HCT116 (cell line): ENCODE data around the gene GGT5. TPM values are rescaled to one million over a fixed set of nuclear protein-coding genes. Genes with fewer than 3 reads are reported as not detected.

Experiments
- ATAC-seq: fragments of 200-7000 bp; cut with Tn5 transposase; 2 replicates; pipeline ENCODE4 v1.9.1; 2020; ENCODE audit warnings: mild to moderate bottlenecking, moderate library complexity
- BruUV-seq: library from RNA; stranded (reverse); fragments of 400-500 nt; replicated peaks from 2 replicates; lab custom pipeline; 2021; lab: Mats Ljungman, UMichigan
- CTCF ChIA-PET: fragments of 300-600 bp; sonication (Branson Sonifier 250); formaldehyde crosslinking; loops from one replicate; lab custom pipeline; 2021; ENCODE audit warnings: antibody characterized with exemption; lab: Charles Lee
- POLR2A ChIA-PET: fragments of 300-600, 350-600 bp; sonication (Branson Sonifier 250); formaldehyde crosslinking; loops from one replicate; lab custom pipeline; 2021; ENCODE audit warnings: antibody characterized with exemption; lab: Charles Lee
- RAD21 ChIA-PET, 2 experiments: fragments of 300-600 bp; sonication (Branson Sonifier 250); formaldehyde crosslinking; loops; one replicate each; lab custom pipeline; 2023; ENCODE audit warnings: low total read pairs in 2 of 2; ENCODE audit not compliant: uncharacterized antibody in 2 of 2, unreplicated experiment in 2 of 2, low non-redundant PET in 1 of 2; lab: Charles Lee
- DNase-seq: peaks from one replicate; pipeline ENCODE4 v3.0.0-alpha.2; 2010; ENCODE audit warnings: low read depth, low spot score
- H2AFZ ChIP-seq: fragments of 200-600 bp; shearing (Covaris generic), sonication (generic); 2 replicates; pipeline ENCODE4 v1.6.1; 2017; ENCODE audit warnings: low read depth, mixed run types, mixed read lengths, antibody characterized with exemption, low read length; ENCODE audit not compliant: poor library complexity, severe bottlenecking
- H3K27ac ChIP-seq: 2 replicates; pipeline ENCODE4 v1.5.1; 2012; ENCODE audit warnings: low read depth, low read length
- H3K27me3 ChIP-seq: fragments of 200-600 bp; sonication (generic); 2 replicates; pipeline ENCODE4 v1.6.1; 2016; ENCODE audit warnings: mixed run types, low read length, mixed read lengths; ENCODE audit not compliant: insufficient read depth
- H3K36me3 ChIP-seq, 2 experiments: fragments of 200-500 bp in 1 of 2; fragments of 200-600 bp in 1 of 2; sonication (Bioruptor generic) in 1 of 2; sonication (generic) in 1 of 2; 2 replicates each; pipeline versions ENCODE4 v1.5.1 to v1.6.1; 2014 to 2016; ENCODE audit warnings: low read length in 2 of 2, inconsistent platforms in 1 of 2, mixed read lengths in 1 of 2, mixed run types in 1 of 2; ENCODE audit not compliant: insufficient read depth in 2 of 2, control insufficient read depth in 1 of 2
- H3K4me1 ChIP-seq, 2 experiments: fragments of 200-600 bp in 1 of 2; sonication (generic) in 1 of 2; 2 replicates each; pipeline versions ENCODE4 v1.5.1 to v1.6.1; 2012 to 2017; ENCODE audit warnings: low read length in 2 of 2, inconsistent platforms in 1 of 2, mild to moderate bottlenecking in 1 of 2, mixed read lengths in 1 of 2, mixed run types in 1 of 2, moderate library complexity in 1 of 2; ENCODE audit not compliant: insufficient read depth in 2 of 2, control insufficient read depth in 1 of 2
- H3K4me2 ChIP-seq: fragments of 200-600 bp; sonication (generic); 2 replicates; pipeline ENCODE4 v1.6.1; 2017; ENCODE audit warnings: mixed run types, low read length, mixed read lengths
- H3K4me3 ChIP-seq, 2 experiments: fragments of 200-600 bp in 1 of 2; sonication (generic) in 1 of 2; replicated peaks in 1 of 2; 2 replicates each; pipeline ENCODE4 v1.5.1; 2011 to 2016; ENCODE audit warnings: low read length in 2 of 2, control low read depth in 1 of 2, low read depth in 1 of 2, mild to moderate bottlenecking in 1 of 2, mixed read lengths in 1 of 2, mixed run types in 1 of 2
- H3K79me2 ChIP-seq: fragments of 200-600 bp; sonication (generic); 2 replicates; pipeline ENCODE4 v1.6.1; 2017; ENCODE audit warnings: mild to moderate bottlenecking, mixed run types, low read length, moderate library complexity, mixed read lengths; ENCODE audit not compliant: insufficient read depth
- H3K9ac ChIP-seq: fragments of 200-600 bp; sonication (generic); 2 replicates; pipeline ENCODE4 v1.6.1; 2016; ENCODE audit warnings: low read length, mixed read lengths
- H3K9me2 ChIP-seq: fragments of 200-600 bp; sonication (generic), shearing (Covaris generic); 2 replicates; pipeline ENCODE4 v1.6.1; 2017; ENCODE audit warnings: mixed run types, mild to moderate bottlenecking, moderate library complexity; ENCODE audit not compliant: insufficient read depth
- H3K9me3 ChIP-seq, 2 experiments: fragments of 200-500 bp in 1 of 2; fragments of 200-600 bp in 1 of 2; sonication (Bioruptor generic) in 1 of 2; sonication (generic) in 1 of 2; 2 replicates each; pipeline ENCODE4 v1.6.1; 2014 to 2017; ENCODE audit warnings: low read length in 2 of 2, mixed read lengths in 2 of 2, inconsistent platforms in 1 of 2, low read depth in 1 of 2, mild to moderate bottlenecking in 1 of 2, mixed run types in 1 of 2, moderate library complexity in 1 of 2; ENCODE audit not compliant: control insufficient read depth in 1 of 2, insufficient read depth in 1 of 2
- H4K20me1 ChIP-seq: fragments of 200-600 bp; sonication (generic), shearing (Covaris generic); 2 replicates; pipeline ENCODE4 v1.6.1; 2017; ENCODE audit warnings: mixed run types, mild to moderate bottlenecking, moderate library complexity; ENCODE audit not compliant: insufficient read depth
- ATF3 ChIP-seq: IDR thresholded peaks from 2 replicates; pipeline ENCODE4 v1.6.1; 2012
- CEBPB ChIP-seq: IDR thresholded peaks from 2 replicates; pipeline ENCODE4 v1.6.1; 2012; ENCODE audit warnings: low read depth
- CTCF ChIP-seq, 3 experiments: fragments of 200-600 bp in 1 of 3; sonication (generic) in 1 of 3; IDR thresholded peaks in 2 of 3; conservative IDR thresholded peaks in 1 of 3; 2 replicates each; pipeline ENCODE4 v1.5.1; 2012 to 2017; ENCODE audit warnings: low read depth in 2 of 3, low read length in 2 of 3, antibody characterized with exemption in 1 of 3, borderline replicate concordance in 1 of 3, control low read depth in 1 of 3, mild to moderate bottlenecking in 1 of 3, mixed read lengths in 1 of 3, mixed run types in 1 of 3, moderate library complexity in 1 of 3; ENCODE audit not compliant: insufficient read depth in 1 of 3
- EZH2 ChIP-seq: fragments of 200-600 bp; sonication (generic); IDR thresholded peaks from 2 replicates; pipeline ENCODE4 v1.6.1; 2017; ENCODE audit warnings: antibody characterized with exemption, mixed run types
- EZH2phosphoT487 ChIP-seq: fragments of 200-600 bp; IDR thresholded peaks from 2 replicates; pipeline ENCODE4 v1.6.1; 2018; ENCODE audit warnings: antibody characterized with exemption, borderline replicate concordance
- FOSL1 ChIP-seq: IDR thresholded peaks from 2 replicates; pipeline ENCODE4 v1.6.1; 2012; ENCODE audit warnings: low read depth
- JUND ChIP-seq: IDR thresholded peaks from 2 replicates; pipeline ENCODE4 v1.6.1; 2012
- POLR2A ChIP-seq: IDR thresholded peaks from 2 replicates; pipeline ENCODE4 v1.7.0; 2011; ENCODE audit warnings: borderline replicate concordance; ENCODE audit not compliant: insufficient read depth, insufficient read length; ENCODE audit errors: extremely low read depth
- POLR2AphosphoS5 ChIP-seq: IDR thresholded peaks from 2 replicates; pipeline ENCODE4 v1.6.1; 2011; ENCODE audit warnings: mild to moderate bottlenecking, low read depth, low read length, moderate library complexity
- RAD21 ChIP-seq: IDR thresholded peaks from 2 replicates; pipeline ENCODE4 v1.6.1; 2012; ENCODE audit warnings: low read depth, mild to moderate bottlenecking
- REST ChIP-seq: IDR thresholded peaks from 2 replicates; pipeline ENCODE4 v1.6.1; 2012; ENCODE audit warnings: low read depth
- SIN3A ChIP-seq: IDR thresholded peaks from 2 replicates; pipeline ENCODE4 v1.6.1; 2012; ENCODE audit warnings: low read depth
- SRF ChIP-seq: IDR thresholded peaks from 2 replicates; pipeline ENCODE4 v1.6.1; 2012; ENCODE audit warnings: low read depth
- TCF7L2 ChIP-seq: IDR thresholded peaks from 2 replicates; pipeline ENCODE4 v1.7.0; 2011; ENCODE audit warnings: borderline replicate concordance, inconsistent platforms; ENCODE audit not compliant: insufficient read depth, insufficient read length; ENCODE audit errors: extremely low read depth
- ZBTB33 ChIP-seq: IDR thresholded peaks from 2 replicates; pipeline ENCODE4 v1.6.1; 2011; ENCODE audit warnings: mild to moderate bottlenecking, low read length, moderate library complexity; ENCODE audit not compliant: insufficient replicate concordance; ENCODE audit errors: extremely low read depth
- ZNF274 ChIP-seq: fragments of 200-500 bp; sonication (Bioruptor generic); IDR thresholded peaks from 2 replicates; pipeline ENCODE4 v1.6.1; 2014; ENCODE audit warnings: mild to moderate bottlenecking, low read depth, low read length, inconsistent platforms
- intact Hi-C: fragments of 100-400 bp; cut with micrococcal nuclease; formaldehyde crosslinking; loops from 2 replicates; pipeline ENCODE4 v1.10.0; 2022
- total RNA-seq: library from RNA; stranded (reverse); gene quantifications from one replicate; pipeline ENCODE4 v1.2.1, GENCODE V29; 2021; ENCODE audit not compliant: unreplicated experiment
- TF ChIP-seq, protein P1 (sequence below): IDR thresholded peaks from 2 replicates; pipeline ENCODE4 v1.6.1; 2012

Gene GGT5
- total RNA-seq, 1 experiment from 2014 or later: 0.57 TPM

GRCh38 chr22:24198682-24199052, 46.2 kb downstream of the GGT5 start:
- POLR2A ChIA-PET: no interaction called here

More at GRCh38 chr22:24198682-24199052, 46.2 kb downstream of the GGT5 start:
- H3K4me2 ChIP-seq: no peak overlapping the region
- H3K79me2 ChIP-seq: no peaks in the 10 kb centered on the region
- H3K27me3 ChIP-seq: no peaks in the 10 kb centered on the region
- CTCF ChIA-PET: interaction anchor here (0.9 to 1.6 kb wide), 2 partner anchors 9 to 32 kb away, joined by 3 to 9 read pairs; no protein-coding TSS in a partner anchor
- RAD21 ChIA-PET: interaction anchor here in 1 of 2 experiments (0.6 kb wide), 1 partner anchor 48 kb away, joined by 3 read pairs; no protein-coding TSS in a partner anchor
- ATAC-seq (no peak), DNase-seq (no peak)
- intact Hi-C loops: no loop called here
- no peak overlapping the region for H3K4me3 ChIP-seq
- no peaks in the 10 kb centered on the region for H3K9me3 ChIP-seq
- peak overlapping the region; percentile 48; the same call in 1 of the 2 replicates for H3K27ac ChIP-seq
- no peaks in the 10 kb centered on the region for H4K20me1 ChIP-seq
- H2AFZ ChIP-seq: no peak overlapping the region
- H3K36me3 ChIP-seq: no peaks in the 10 kb centered on the region
- no peaks in the 10 kb centered on the region for H3K9me2 ChIP-seq
- TF ChIP-seq POLR2A (no peak), POLR2AphosphoS5 (no peak), SRF (no peak), SIN3A (no peak), CEBPB (no peak), CTCF (IDR thresholded peaks at IDR 0.05 in 2 of 3, conservative IDR thresholded peaks at IDR 0.05 in 1 of 3; ENCODE audit: borderline replicate concordance in 1 of 3, insufficient read depth in 1 of 3, low read depth in 2 of 3, low read length in 2 of 3) (no peak), ZBTB33 (no peak), FOSL1 (no peak), ZNF274 (no peak), REST (no peak), EZH2 (no peak), TCF7L2 (no peak), JUND (no peak), ATF3 (no peak), EZH2phosphoT487 (no peak), RAD21 (no peak)
- TF ChIP-seq, protein P1, sequence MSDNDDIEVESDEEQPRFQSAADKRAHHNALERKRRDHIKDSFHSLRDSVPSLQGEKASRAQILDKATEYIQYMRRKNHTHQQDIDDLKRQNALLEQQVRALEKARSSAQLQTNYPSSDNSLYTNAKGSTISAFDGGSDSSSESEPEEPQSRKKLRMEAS: no peak
- BruUV-seq: no TSS peak
- no peak overlapping the region for H3K9ac ChIP-seq
- H3K4me1 ChIP-seq: peaks cover 75 to 77% of the 10 kb centered on the region in 2 experiments
